HG03280 (cell line): Measurements from ENCODE around the gene LLGL2.
"Not testable (repeated sequence)": the region's sequence is repeated elsewhere in the genome, so short reads cannot be mapped to it uniquely, and the experiment has no call there.

Experiments
- ATAC-seq: cut with Tn5 transposase; IDR thresholded peaks from one replicate; pipeline ENCODE4 v1.9.1; 2021; ENCODE audit warnings: mild to moderate bottlenecking, moderate library complexity; ENCODE audit not compliant: unreplicated experiment

LLGL2 gene

DNA sequence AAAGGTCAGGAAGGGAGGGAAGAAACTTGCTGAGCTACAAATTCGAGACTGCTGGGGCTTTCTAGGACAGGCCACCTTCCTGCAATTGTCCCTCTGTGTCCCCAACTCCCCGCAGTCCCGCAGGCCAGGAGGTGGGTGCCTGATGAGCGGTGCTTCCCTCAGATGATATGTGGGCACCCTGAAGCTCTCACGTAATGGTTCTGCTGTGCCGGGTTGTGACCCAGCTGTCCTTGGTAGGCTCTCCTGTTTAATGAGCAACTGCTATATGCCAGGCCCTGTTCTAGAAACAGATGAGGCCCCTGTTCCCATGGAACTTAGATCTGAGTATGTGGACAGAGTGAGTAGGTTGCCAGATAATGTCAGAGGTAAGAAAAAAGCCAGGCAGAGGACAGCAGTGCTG is 40.1 kb downstream of the LLGL2 start:
- ATAC-seq = no peak

GRCh38 chr17:75566416-75566815 is 40.9 kb downstream of the LLGL2 start:
- no peak for ATAC-seq

GRCh38 chr17:75566834-75567233 is 41.3 kb downstream of the LLGL2 start:
- ATAC-seq = no peak

DNA sequence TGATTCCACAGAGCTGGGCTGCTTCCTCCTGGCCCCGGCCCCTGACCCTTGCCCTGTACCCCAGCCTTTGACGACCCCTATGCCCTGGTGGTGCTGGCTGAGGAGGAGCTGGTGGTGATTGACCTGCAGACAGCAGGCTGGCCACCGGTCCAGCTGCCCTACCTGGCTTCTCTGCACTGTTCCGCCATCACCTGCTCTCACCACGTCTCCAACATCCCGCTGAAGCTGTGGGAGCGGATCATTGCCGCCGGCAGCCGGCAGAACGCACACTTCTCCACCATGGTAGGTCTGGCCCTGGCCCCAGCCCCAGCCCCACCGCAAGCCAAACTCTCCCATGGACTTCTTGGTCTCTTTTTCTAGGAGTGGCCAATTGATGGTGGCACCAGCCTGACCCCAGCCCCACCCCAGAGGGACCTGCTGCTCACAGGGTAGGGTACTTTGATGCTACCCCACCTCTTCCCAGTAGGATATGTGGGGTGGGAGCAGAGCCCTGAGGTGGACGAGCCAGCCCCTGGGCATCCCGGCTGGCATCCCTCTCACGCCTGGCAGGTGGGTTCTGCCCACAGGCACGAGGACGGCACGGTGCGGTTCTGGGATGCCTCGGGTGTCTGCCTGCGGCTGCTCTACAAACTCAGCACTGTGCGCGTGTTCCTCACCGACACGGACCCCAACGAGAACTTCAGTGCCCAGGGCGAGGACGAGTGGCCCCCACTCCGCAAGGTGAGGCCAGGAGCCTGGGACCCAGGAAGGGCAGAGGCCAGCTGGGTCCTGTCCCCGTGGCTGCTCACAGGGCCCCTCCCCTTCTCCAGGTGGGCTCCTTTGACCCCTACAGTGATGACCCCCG is 43.1 kb downstream of the LLGL2 start:
- ATAC-seq = no peak

DNA sequence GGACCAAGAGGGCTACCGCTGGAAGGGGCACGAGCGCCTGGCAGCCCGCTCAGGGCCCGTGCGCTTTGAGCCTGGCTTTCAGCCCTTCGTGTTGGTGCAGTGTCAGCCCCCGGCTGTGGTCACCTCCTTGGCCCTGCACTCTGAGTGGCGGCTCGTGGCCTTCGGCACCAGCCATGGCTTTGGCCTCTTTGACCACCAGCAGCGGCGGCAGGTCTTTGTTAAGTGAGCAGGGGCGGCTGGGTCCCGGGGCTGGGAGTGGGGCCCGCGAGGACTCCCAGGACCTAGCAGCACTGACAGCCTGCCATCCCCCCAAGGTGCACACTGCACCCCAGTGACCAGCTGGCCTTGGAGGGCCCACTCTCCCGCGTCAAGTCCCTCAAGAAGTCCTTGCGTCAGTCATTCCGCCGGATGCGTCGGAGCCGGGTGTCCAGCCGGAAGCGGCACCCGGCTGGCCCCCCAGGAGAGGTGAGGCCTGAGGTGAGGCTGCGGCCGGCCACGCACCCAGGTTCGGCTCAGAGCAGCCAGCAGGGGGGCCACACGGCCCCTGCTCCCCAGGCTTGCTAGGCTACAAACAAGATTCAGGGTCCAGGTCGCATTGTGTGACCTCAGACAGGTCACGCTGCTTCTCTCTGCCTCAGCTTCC is 44.7 kb downstream of the LLGL2 start:
- ATAC-seq = no peak

DNA sequence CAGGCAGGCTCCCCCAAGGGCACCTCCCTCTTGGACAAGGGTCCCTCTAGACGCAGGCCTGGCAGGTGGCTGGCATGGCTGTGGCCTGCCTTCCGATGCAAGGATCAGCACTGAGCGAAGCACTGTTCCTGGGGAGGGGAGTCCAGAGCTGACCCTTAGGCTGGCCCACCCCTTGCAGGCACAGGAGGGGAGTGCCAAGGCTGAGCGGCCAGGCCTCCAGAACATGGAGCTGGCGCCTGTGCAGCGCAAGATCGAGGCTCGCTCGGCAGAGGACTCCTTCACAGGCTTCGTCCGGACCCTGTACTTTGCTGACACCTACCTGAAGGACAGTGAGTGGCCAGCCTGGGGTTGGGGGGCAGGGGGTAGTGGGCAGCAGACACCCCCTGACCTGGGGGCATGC is 45.3 kb downstream of the LLGL2 start:
- no peak for ATAC-seq

DNA sequence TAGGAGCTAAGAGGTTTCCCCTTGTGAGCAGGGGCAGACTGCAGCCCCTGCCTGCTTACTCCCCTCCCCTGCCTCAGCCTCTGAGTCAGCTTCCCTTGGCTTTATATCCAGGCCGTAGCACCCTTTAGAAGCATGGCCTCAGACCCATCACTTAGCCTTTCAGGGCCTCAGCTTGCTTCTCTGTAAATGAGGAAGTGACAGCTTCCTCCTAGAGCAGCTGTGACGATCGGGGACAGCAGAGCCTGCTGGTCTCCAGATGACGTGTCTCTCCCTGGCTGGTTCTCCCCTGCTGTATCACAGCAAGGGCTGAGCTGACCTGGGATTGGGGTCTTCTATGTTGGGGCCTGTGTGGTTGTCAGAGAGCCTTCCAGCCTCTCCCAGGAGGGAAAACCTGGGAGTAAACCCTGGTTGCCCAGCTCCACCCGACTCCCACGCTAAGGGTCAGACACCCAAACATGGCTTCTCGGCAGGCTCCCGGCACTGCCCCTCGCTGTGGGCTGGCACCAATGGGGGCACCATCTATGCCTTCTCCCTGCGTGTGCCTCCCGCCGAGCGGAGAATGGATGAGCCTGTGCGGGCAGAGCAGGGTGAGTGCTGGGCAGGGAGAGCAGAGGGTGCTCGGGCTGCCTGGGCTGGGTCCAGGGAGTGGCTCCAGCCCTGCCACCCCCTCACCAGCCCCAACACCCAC is 45.8 kb downstream of the LLGL2 start:
- ATAC-seq = peak; percentile 64

DNA sequence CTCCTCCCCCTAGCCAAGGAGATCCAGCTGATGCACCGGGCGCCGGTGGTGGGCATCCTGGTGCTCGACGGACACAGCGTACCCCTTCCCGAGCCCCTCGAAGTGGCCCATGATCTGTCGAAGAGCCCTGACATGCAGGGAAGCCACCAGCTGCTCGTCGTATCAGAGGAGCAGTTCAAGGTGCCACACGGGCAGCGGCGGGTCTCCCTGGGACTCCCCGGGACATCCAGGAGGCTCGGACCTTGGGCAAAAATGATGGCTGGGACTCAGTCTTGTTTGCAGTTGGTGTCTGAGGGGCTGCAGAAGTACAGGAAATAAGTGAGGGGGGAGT is 46.4 kb downstream of the LLGL2 start:
- ATAC-seq = no peak

DNA sequence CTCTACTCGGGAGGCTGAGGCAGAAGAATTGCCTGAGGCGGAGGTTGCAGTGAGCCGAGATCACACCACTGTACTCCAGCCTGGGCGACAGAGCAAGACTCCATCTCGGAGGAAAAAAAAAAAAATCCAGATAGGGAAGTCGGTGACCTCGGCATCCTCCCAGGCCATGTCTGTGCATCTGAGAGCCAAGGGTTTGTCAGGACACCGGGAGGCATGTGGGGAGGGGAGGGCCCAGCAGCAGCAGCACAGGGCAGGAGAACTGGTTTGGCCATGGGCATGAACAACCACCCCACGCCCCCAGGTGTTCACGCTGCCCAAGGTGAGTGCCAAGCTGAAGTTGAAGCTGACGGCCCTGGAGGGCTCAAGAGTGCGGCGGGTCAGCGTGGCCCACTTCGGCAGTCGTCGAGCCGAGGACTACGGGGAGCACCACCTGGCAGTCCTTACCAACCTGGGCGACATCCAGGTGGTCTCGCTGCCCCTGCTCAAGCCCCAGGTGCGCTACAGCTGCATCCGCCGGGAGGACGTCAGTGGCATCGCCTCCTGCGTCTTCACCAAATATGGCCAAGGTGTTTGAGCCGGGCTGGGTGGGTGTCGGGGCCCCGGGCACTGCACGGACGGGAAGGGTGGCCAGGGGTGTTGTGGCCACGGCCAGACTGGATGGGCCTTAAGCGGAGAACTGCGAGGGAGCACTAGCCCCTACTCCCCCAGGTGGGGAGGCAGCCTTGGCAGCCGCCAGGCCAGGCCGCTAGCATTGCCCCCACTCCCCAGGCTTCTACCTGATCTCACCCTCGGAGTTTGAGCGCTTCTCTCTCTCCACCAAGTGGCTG is 47.4 kb downstream of the LLGL2 start:
- no peak for ATAC-seq

GRCh38 chr17:75573540-75573957 is 48.1 kb downstream of the LLGL2 start:
- ATAC-seq = no peak

DNA sequence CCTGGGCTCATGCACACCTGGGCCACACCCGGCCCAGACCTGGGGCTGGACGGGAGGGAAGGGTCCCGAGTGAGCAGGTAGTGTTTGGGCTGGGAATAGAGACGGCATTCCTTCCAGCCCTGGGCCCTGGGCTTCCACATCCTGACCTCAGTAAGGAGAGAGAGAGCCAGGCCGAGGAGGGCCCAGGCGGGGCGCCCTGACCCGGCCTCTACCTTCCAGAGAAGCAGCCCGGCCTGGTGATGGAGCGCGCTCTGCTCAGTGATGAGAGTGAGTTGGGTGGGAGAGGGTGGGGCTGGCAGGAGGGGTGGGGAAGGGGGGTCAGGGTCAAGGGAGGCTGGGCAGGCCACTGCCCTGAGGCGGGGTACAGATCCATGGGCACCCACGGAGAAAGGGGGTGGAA is 48.5 kb downstream of the LLGL2 start:
- ATAC-seq = no peak

GRCh38 chr17:75574404-75575036 is 49.0 kb downstream of the LLGL2 start:
- ATAC-seq = no peak

GRCh38 chr17:75575197-75575596 is 49.7 kb downstream of the LLGL2 start:
- ATAC-seq = no peak

DNA sequence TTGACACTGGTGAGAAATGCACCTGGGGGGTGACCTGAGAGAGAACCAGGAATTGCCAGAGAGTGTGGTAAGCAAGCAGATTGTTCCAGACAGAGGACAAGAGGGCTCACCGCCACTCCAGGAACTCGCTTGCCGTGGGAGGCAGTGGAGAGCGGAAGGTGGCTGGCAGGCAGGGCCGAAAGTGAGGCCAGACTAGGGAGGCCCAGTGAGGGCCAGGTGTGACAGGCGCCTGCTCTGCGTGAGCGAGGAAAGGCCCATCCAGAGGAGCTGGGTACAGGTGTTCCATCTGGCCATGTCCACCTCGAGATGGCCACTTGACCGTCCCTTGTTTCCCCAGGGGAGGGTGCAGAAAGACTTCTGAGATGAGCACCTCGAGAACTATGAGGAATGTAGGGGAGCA is 50.2 kb downstream of the LLGL2 start:
- no peak for ATAC-seq

DNA sequence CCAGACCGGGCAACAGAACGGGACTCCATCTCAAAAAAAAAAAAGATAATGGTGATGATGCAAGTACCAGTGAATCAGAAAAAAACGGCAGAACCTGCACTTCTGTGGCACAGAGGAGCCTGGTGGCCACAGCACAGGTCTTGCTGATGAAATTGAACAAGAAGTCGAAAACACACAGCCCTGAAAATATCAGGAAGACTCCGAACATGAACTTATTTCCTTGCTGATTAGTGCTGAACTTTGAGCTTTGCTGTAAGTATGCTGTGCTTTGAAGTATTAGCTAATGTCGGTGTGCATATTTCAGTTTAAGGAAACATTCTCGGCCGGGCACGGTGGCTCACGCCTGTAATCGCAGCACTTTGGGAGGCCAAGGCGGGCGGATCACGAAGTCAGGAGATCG is 51.2 kb downstream of the LLGL2 start:
- ATAC-seq = no peak

DNA sequence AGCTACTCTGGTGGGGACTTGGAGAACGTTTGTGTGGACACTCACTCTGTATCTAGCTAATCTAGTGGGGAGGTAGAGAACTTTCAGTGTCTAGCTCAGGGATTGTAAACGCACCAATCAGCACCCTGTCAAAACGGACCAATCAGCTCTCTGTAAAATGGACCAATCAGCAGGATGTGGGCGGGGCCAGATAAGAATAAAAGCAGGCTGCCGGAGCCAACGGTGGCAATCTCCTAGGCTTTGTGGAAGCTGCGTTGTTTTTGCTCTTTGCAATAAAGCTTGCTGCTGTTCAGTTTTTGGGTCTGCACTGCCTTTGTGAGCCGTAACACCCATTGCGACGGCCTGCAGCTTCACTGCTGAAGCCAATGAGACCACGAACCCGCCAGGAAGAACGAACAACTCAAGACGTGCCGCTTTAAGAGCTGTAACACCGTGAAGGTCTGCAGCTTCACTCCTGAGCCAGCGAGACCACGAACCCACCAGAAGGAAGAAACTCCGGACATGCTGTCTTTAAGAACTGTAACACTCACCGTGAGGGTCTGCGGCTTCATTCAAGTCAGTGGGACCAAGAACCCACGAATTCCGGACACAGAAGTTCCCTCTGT is 55.7 kb downstream of the LLGL2 start:
- ATAC-seq = not testable (repeated sequence)

- ATAC-seq = not testable (repeated sequence)
These were observed 57.7 kb downstream of the LLGL2 start for GRCh38 chr17:75583197-75583596.

DNA sequence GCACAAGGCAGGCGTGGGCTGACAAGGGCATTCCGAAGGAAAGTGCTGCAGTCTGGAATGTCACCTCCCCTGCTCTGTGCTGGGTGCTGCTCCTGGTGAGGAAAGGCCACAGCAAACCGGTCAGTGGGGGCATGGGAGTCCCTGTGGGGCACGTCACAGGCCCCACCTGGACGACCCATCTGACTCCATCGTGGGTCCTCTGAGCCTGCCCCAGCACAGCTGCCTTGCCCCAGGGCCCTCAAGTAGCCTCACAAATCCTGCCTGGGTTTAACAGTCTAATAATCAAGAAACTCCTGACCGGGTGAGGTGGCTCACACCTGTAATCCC is 59.3 kb downstream of the LLGL2 start:
- ATAC-seq = no peak

- ATAC-seq = no peak
These were observed 62.4 kb downstream of the LLGL2 start, which contains the start of gene MYO15B for GRCh38 chr17:75587675-75588595. TSS of gene MYO15B (plus strand) at chr17:75587800. CDS start at chr17:75588058, 258 bp downstream.
